ENCODE results near the gene USP9Y. TPM values are rescaled to one million over a fixed set of nuclear protein-coding genes. Genes with fewer than 3 reads are reported as not detected.

USP9Y gene
- total and polyA plus RNA-seq, 2 experiments from 2014 or later = 4.6 to 19.9 TPM

- no peaks in the 10 kb centered on the region for H3K9me2 ChIP-seq (ENCODE audit: insufficient read depth)
- H3K9ac ChIP-seq = no peak overlapping the region
- no peaks in the 10 kb centered on the region for H3K9me3 ChIP-seq (ENCODE audit: low read depth)
- H3K4me3 ChIP-seq = no peak overlapping the region
- no peaks in the 10 kb centered on the region for H3K27me3 ChIP-seq (replicated peaks; ENCODE audit: insufficient read depth)
- DNase-seq = peak; percentile 17
- H3K4me2 ChIP-seq (ENCODE audit: unreplicated experiment) = no peak overlapping the region
- no peak for TF ChIP-seq EZH2phosphoT487 (IDR thresholded peaks at IDR 0.05; ENCODE audit: insufficient read depth, low read depth)
- TF ChIP-seq EZH2 (IDR thresholded peaks at IDR 0.05; ENCODE audit: insufficient read depth, poor library complexity, severe bottlenecking) = no peak
- no peaks in the 10 kb centered on the region for H3F3A ChIP-seq (ENCODE audit: insufficient read depth)
- H3K4me1 ChIP-seq (ENCODE audit: insufficient read depth) = peaks cover 8% of the 10 kb centered on the region; the same call in 1 of the 2 replicates
- H3K79me2 ChIP-seq (ENCODE audit: insufficient read depth) = peaks cover 84% of the 10 kb centered on the region
- no peak overlapping the region for H3K27ac ChIP-seq
- in situ Hi-C loops (cut with MboI) = no loop called here
- no peak overlapping the region for H2AFZ ChIP-seq
- no peaks in the 10 kb centered on the region; the same call in 1 of the 2 replicates for H3K36me3 ChIP-seq (ENCODE audit: low read depth)
- H4K20me1 ChIP-seq (ENCODE audit: insufficient read depth) = no peaks in the 10 kb centered on the region
- 32 to 46% methylated on average over 2 of the region's 2 CpGs for WGBS, 2 experiments (ENCODE audit: low coverage in 1 of 2, low lambda C conversion rate in 2 of 2, missing lambda C conversion rate in 2 of 2)
Measured at GRCh38 chrY:12688337-12688736, 12.7 kb upstream of the USP9Y start.

GRCh38 chrY:12700087-12700486 lies 944 bp upstream of the USP9Y start:
- no peaks in the 10 kb centered on the region for H3K36me3 ChIP-seq (ENCODE audit: low read depth)
- H3K9me3 ChIP-seq (ENCODE audit: low read depth) = no peaks in the 10 kb centered on the region
- H3K4me3 ChIP-seq = no peak overlapping the region

DNA sequence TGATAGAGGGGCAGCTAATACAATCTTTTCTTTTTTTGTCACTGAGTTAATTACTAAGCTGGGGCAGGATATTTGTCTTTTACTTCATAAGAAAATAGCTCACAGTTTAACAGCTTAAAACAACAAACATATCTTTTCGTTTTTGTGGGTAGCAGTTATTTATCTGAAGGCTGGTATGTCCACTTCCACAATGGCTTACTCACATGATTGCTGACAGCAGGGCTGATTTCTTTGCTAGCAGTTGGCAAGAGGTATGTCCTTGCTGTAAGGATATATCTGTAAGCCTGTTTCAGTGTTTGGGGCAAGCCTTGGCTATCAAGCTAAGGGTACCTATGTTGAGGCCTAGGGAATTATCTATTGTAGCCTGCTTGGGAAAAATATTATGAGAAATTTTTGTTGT lies 1.1 kb downstream of the USP9Y start:
- in situ Hi-C loops (cut with MboI) = no loop called here
- Histone ChIP-seq H3K79me2 (ENCODE audit: insufficient read depth) (peaks cover 42% of the 10 kb centered on the region), H3K4me1 (ENCODE audit: insufficient read depth) (peaks cover 14% of the 10 kb centered on the region), H3K9ac (no peak overlapping the region), H2AFZ (no peak overlapping the region), H3F3A (ENCODE audit: insufficient read depth) (peaks cover 19% of the 10 kb centered on the region), H4K20me1 (ENCODE audit: insufficient read depth) (no peaks in the 10 kb centered on the region), H3K27ac (peak overlapping the region; percentile 52), H3K4me2 (ENCODE audit: unreplicated experiment) (peak overlapping the region; percentile 2), H3K36me3 (ENCODE audit: low read depth) (no peaks in the 10 kb centered on the region), H3K4me3 (no peak overlapping the region), H3K9me2 (ENCODE audit: insufficient read depth) (no peaks in the 10 kb centered on the region), H3K27me3 (replicated peaks; ENCODE audit: insufficient read depth) (no peaks in the 10 kb centered on the region), H3K9me3 (ENCODE audit: low read depth) (no peaks in the 10 kb centered on the region)
- TF ChIP-seq EZH2phosphoT487 (IDR thresholded peaks at IDR 0.05; ENCODE audit: insufficient read depth, low read depth) (no peak), EZH2 (IDR thresholded peaks at IDR 0.05; ENCODE audit: insufficient read depth, poor library complexity, severe bottlenecking) (no peak)
- WGBS, 2 experiments (ENCODE audit: low coverage in 1 of 2, low lambda C conversion rate in 2 of 2, missing lambda C conversion rate in 2 of 2) = 38 to 50% methylated on average over 1 of the region's 1 CpG
- DNase-seq = peak; percentile 35

More at GRCh38 chrY:12700087-12700486, 944 bp upstream of the USP9Y start:
- in situ Hi-C loops (cut with MboI) = no loop called here
- no peak overlapping the region for H2AFZ ChIP-seq
- peaks cover 19% of the 10 kb centered on the region for H3F3A ChIP-seq (ENCODE audit: insufficient read depth)
- peaks cover 22% of the 10 kb centered on the region for H3K79me2 ChIP-seq (ENCODE audit: insufficient read depth)
- no peak overlapping the region for H3K27ac ChIP-seq
- no peaks in the 10 kb centered on the region for H3K9me2 ChIP-seq (ENCODE audit: insufficient read depth)
- H3K4me2 ChIP-seq (ENCODE audit: unreplicated experiment) = no peak overlapping the region
- H3K9ac ChIP-seq = no peak overlapping the region
- DNase-seq = no peak
- H4K20me1 ChIP-seq (ENCODE audit: insufficient read depth) = no peaks in the 10 kb centered on the region
- H3K4me1 ChIP-seq (ENCODE audit: insufficient read depth) = peaks cover 14% of the 10 kb centered on the region
- no peaks in the 10 kb centered on the region for H3K27me3 ChIP-seq (replicated peaks; ENCODE audit: insufficient read depth)
- no peak for TF ChIP-seq EZH2 (IDR thresholded peaks at IDR 0.05; ENCODE audit: insufficient read depth, poor library complexity, severe bottlenecking)
- no peak for TF ChIP-seq EZH2phosphoT487 (IDR thresholded peaks at IDR 0.05; ENCODE audit: insufficient read depth, low read depth)
- 98 to 100% methylated on average over 2 of the region's 2 CpGs for WGBS, 2 experiments (ENCODE audit: low coverage in 1 of 2, low lambda C conversion rate in 2 of 2, missing lambda C conversion rate in 2 of 2)

GRCh38 chrY:12710460-12710859 lies 9.4 kb downstream of the USP9Y start:
- peaks cover 19% of the 10 kb centered on the region for H3K4me1 ChIP-seq (ENCODE audit: insufficient read depth)
- 0 out of 2 replicates have a peak overlapping the region, but pooled peaks have one; percentile 23 for H3K9ac ChIP-seq
- H3F3A ChIP-seq (ENCODE audit: insufficient read depth) = 0 out of 2 replicates have a peak, but pooled peaks cover 9% of the 10 kb centered on the region
- no peak overlapping the region for H2AFZ ChIP-seq
- no peaks in the 10 kb centered on the region for H3K9me3 ChIP-seq (ENCODE audit: low read depth)
- DNase-seq = peak; percentile 60
- H3K4me2 ChIP-seq (ENCODE audit: unreplicated experiment) = peak overlapping the region; percentile 59
- TF ChIP-seq EZH2 (IDR thresholded peaks at IDR 0.05; ENCODE audit: insufficient read depth, poor library complexity, severe bottlenecking) (no peak), EZH2phosphoT487 (IDR thresholded peaks at IDR 0.05; ENCODE audit: insufficient read depth, low read depth) (no peak)
- H4K20me1 ChIP-seq (ENCODE audit: insufficient read depth) = no peaks in the 10 kb centered on the region
- in situ Hi-C loops (cut with MboI) = no loop called here
- 0 out of 2 replicates have a peak overlapping the region, but pooled peaks have one; percentile 22 for H3K4me3 ChIP-seq
- peak overlapping the region; percentile 53 for H3K27ac ChIP-seq
- no peaks in the 10 kb centered on the region for H3K9me2 ChIP-seq (ENCODE audit: insufficient read depth)
- peaks cover 51% of the 10 kb centered on the region for H3K79me2 ChIP-seq (ENCODE audit: insufficient read depth)
- H3K27me3 ChIP-seq (replicated peaks; ENCODE audit: insufficient read depth) = no peaks in the 10 kb centered on the region
- WGBS, 2 experiments (ENCODE audit: low coverage in 1 of 2, low lambda C conversion rate in 2 of 2, missing lambda C conversion rate in 2 of 2) = 6 to 14% methylated on average over 2 of the region's 2 CpGs
- no peaks in the 10 kb centered on the region for H3K36me3 ChIP-seq (ENCODE audit: low read depth)
